H9 (cell line): ENCODE measurements around the gene LARP1. TPM values are rescaled to one million over a fixed set of nuclear protein-coding genes. Genes with fewer than 3 reads are reported as not detected.
A peak's percentile ranks its signal among the peaks of the same experiment; 100 is the strongest.

Experiments used
- DNase-seq: peaks from one replicate; pipeline ENCODE4 v3.0.0-alpha.2; 2017
- H2AFZ ChIP-seq: one replicate; pipeline ENCODE4 v1.6.1; 2013; ENCODE audit warnings: mild to moderate bottlenecking, low read length, control low read depth, moderate library complexity
- H2AK5ac ChIP-seq: 2 replicates; pipeline ENCODE4 v1.6.1; 2013; ENCODE audit warnings: low read length, control low read depth, mixed read lengths; ENCODE audit not compliant: insufficient read length
- H2BK120ac ChIP-seq: one replicate; pipeline ENCODE4 v1.6.1; 2013; ENCODE audit warnings: low read depth, mild to moderate bottlenecking, low read length, control low read depth, inconsistent platforms; ENCODE audit not compliant: poor library complexity, severe bottlenecking
- H2BK12ac ChIP-seq: 2 replicates; pipeline ENCODE4 v1.6.1; 2013; ENCODE audit warnings: low read length, control low read depth, mixed read lengths, low read depth; ENCODE audit not compliant: insufficient read length
- H2BK15ac ChIP-seq: 2 replicates; pipeline ENCODE4 v1.6.1; 2013; ENCODE audit warnings: low read depth, low read length, control low read depth
- H2BK20ac ChIP-seq: one replicate; pipeline ENCODE4 v1.6.1; 2013; ENCODE audit warnings: low read depth, mild to moderate bottlenecking, low read length, control low read depth, inconsistent platforms; ENCODE audit not compliant: poor library complexity, severe bottlenecking
- H2BK5ac ChIP-seq: 2 replicates; pipeline ENCODE4 v1.6.1; 2013; ENCODE audit warnings: low read length, control low read depth, mixed read lengths; ENCODE audit not compliant: insufficient read length
- H3K14ac ChIP-seq: 2 replicates; pipeline ENCODE4 v1.6.1; 2013; ENCODE audit warnings: low read length, control low read depth; ENCODE audit not compliant: insufficient read depth
- H3K18ac ChIP-seq: 2 replicates; pipeline ENCODE4 v1.6.1; 2013; ENCODE audit warnings: low read depth, mild to moderate bottlenecking, mixed read lengths, low read length, control low read depth; ENCODE audit not compliant: insufficient read length
- H3K23ac ChIP-seq: 2 replicates; pipeline ENCODE4 v1.6.1; 2013; ENCODE audit warnings: low read length, control low read depth, mixed read lengths, low read depth; ENCODE audit not compliant: insufficient read length
- H3K23me2 ChIP-seq: 2 replicates; pipeline ENCODE4 v1.6.1; 2013; ENCODE audit warnings: low read depth, mild to moderate bottlenecking, mixed read lengths, low read length, control low read depth; ENCODE audit not compliant: insufficient read length, poor library complexity, severe bottlenecking
- H3K27ac ChIP-seq: 2 replicates; pipeline ENCODE4 v1.5.1; 2013; ENCODE audit warnings: low read length, control low read depth, mixed read lengths, low read depth; ENCODE audit not compliant: insufficient read length
- H3K27me3 ChIP-seq: 2 replicates; pipeline ENCODE4 v1.6.1; 2013; ENCODE audit warnings: low read length, control low read depth, inconsistent platforms; ENCODE audit not compliant: insufficient read depth
- H3K4ac ChIP-seq: 2 replicates; pipeline ENCODE4 v1.6.1; 2013; ENCODE audit warnings: low read depth, mild to moderate bottlenecking, control low read depth, inconsistent platforms, low read length, moderate library complexity
- H3K4me1 ChIP-seq: 2 replicates; pipeline ENCODE4 v1.6.1; 2013; ENCODE audit warnings: low read length, control low read depth, inconsistent platforms; ENCODE audit not compliant: insufficient read depth
- H3K4me2 ChIP-seq: 2 replicates; pipeline ENCODE4 v1.6.1; 2013; ENCODE audit warnings: low read length, control low read depth, mixed read lengths; ENCODE audit not compliant: insufficient read length, insufficient read depth
- H3K56ac ChIP-seq: 2 replicates; pipeline ENCODE4 v1.6.1; 2013; ENCODE audit warnings: low read depth, mild to moderate bottlenecking, mixed read lengths, low read length, control low read depth; ENCODE audit not compliant: insufficient read length
- H3K79me1 ChIP-seq: 2 replicates; pipeline ENCODE4 v1.6.1; 2013; ENCODE audit warnings: low read depth, mild to moderate bottlenecking, moderate library complexity, low read length, control low read depth, inconsistent platforms; ENCODE audit not compliant: insufficient read depth, poor library complexity, severe bottlenecking
- H3K79me2 ChIP-seq: 2 replicates; pipeline ENCODE4 v1.6.1; 2013; ENCODE audit warnings: low read length, control low read depth, inconsistent platforms; ENCODE audit not compliant: insufficient read depth
- H3K9ac ChIP-seq: 2 replicates; pipeline ENCODE4 v1.6.1; 2013; ENCODE audit warnings: low read length, control low read depth, mixed read lengths; ENCODE audit not compliant: insufficient read length; ENCODE audit errors: extremely low read depth
- H3K9me3 ChIP-seq: one replicate; pipeline ENCODE4 v1.6.1; 2013; ENCODE audit warnings: low read depth, low read length, inconsistent platforms; ENCODE audit not compliant: control insufficient read depth
- H3T11ph ChIP-seq: one replicate; pipeline ENCODE4 v1.6.1; 2013; ENCODE audit warnings: mild to moderate bottlenecking, low read length, control low read depth, inconsistent platforms
- H4K20me1 ChIP-seq: one replicate; pipeline ENCODE4 v1.6.1; 2013; ENCODE audit not compliant: control insufficient read depth, insufficient read length, insufficient read depth
- H4K5ac ChIP-seq: 2 replicates; pipeline ENCODE4 v1.6.1; 2013; ENCODE audit warnings: low read depth, mild to moderate bottlenecking, mixed read lengths, low read length, control low read depth; ENCODE audit not compliant: insufficient read length
- H4K8ac ChIP-seq: replicated peaks from 2 replicates; pipeline ENCODE4 v1.6.1; 2013; ENCODE audit warnings: low read length, control low read depth, mixed read lengths, low read depth; ENCODE audit not compliant: insufficient read length
- H4K91ac ChIP-seq: 2 replicates; pipeline ENCODE4 v1.6.1; 2013; ENCODE audit warnings: low read depth, mild to moderate bottlenecking, moderate library complexity, mixed read lengths, low read length, control low read depth; ENCODE audit not compliant: insufficient read length
- H3K27ac Mint-ChIP-seq, 3 experiments: 2 replicates in 2 of 3; 3 replicates in 1 of 3; pipeline ENCODE4 v1.8.0; 2020 to 2021; ENCODE audit warnings: mixed read lengths in 3 of 3, mild to moderate bottlenecking in 1 of 3, moderate library complexity in 1 of 3
- H3K27me3 Mint-ChIP-seq: 2 replicates; pipeline ENCODE4 v1.8.0; 2021; ENCODE audit warnings: low read depth, mild to moderate bottlenecking, moderate library complexity, mixed read lengths
- H3K36me3 Mint-ChIP-seq, 3 experiments: 2 replicates in 2 of 3; 3 replicates in 1 of 3; pipeline ENCODE4 v1.8.0; 2020 to 2021; ENCODE audit warnings: low read depth in 3 of 3, mixed read lengths in 3 of 3; ENCODE audit not compliant: insufficient read depth in 1 of 3
- H3K4me1 Mint-ChIP-seq, 2 experiments: 2 replicates each; pipeline ENCODE4 v1.8.0; 2020; ENCODE audit warnings: mixed read lengths in 2 of 2
- H3K4me3 Mint-ChIP-seq, 2 experiments: 2 replicates in 1 of 2; 3 replicates in 1 of 2; pipeline ENCODE4 v1.8.0; 2020 to 2021; ENCODE audit warnings: mild to moderate bottlenecking in 2 of 2, mixed read lengths in 2 of 2, moderate library complexity in 1 of 2
- H3K9me3 Mint-ChIP-seq, 2 experiments: 2 replicates in 1 of 2; 3 replicates in 1 of 2; pipeline ENCODE4 v1.8.0; 2020; ENCODE audit warnings: mild to moderate bottlenecking in 2 of 2, mixed read lengths in 2 of 2, moderate library complexity in 1 of 2
- CTCF ChIP-seq: fragments of 200-600 bp; sonication (generic); conservative IDR thresholded peaks from 3 replicates; pipeline ENCODE4 v1.8.0; 2021; ENCODE audit warnings: antibody characterized with exemption, mild to moderate bottlenecking
- WGBS: extraction: QIAGEN DNeasy Blood & Tissue Kit; methylation state at CpG from one replicate; pipeline ENCODE4 v1.1.7; 2013; ENCODE audit warnings: missing lambda C conversion rate, low lambda C conversion rate, mixed read lengths; ENCODE audit not compliant: insufficient read length; ENCODE audit errors: extremely low coverage; 5-methylcytosine and 5-hydroxymethylcytosine counted together
- total RNA-seq: library from RNA; stranded (reverse); gene quantifications from 2 replicates; pipeline ENCODE4 v1.2.1, GENCODE V29; 2021

Gene LARP1
- total RNA-seq, 1 experiment from 2014 or later: 405 TPM

- no peak overlapping the region; the same call in 1 of the 2 replicates for H3K4ac ChIP-seq
- WGBS: no CpG with 5 or more reads among the region's 59 CpGs
Observed at GRCh38 chr5:154857530-154858296, 102.5 kb downstream of the LARP1 start.

More at GRCh38 chr5:154857530-154858296, 102.5 kb downstream of the LARP1 start:
- Histone ChIP-seq H2BK20ac (no peak overlapping the region), H4K8ac (no peak overlapping the region), H2BK15ac (no peak overlapping the region), H3K9ac (peak overlapping the region; percentile 94), H4K91ac (no peak overlapping the region), H3K14ac (peak overlapping the region; percentile 98), H3K27me3 (no peaks in the 10 kb centered on the region), H3K23me2 (peaks cover 19% of the 10 kb centered on the region), H3K79me1 (no peaks in the 10 kb centered on the region), H3K9me3 (no peaks in the 10 kb centered on the region), H3K4me2 (peak overlapping the region; percentile 97), H2AK5ac (no peak overlapping the region), H2BK5ac (peak overlapping the region; percentile 37), H3K27ac (peak overlapping the region; percentile 88), H2BK120ac (peak overlapping the region; percentile 94), H3T11ph (no peak overlapping the region), H3K79me2 (peaks cover 26% of the 10 kb centered on the region), H3K18ac (peak overlapping the region; percentile 98), H3K4me1 (peaks cover 9% of the 10 kb centered on the region), H4K20me1 (no peaks in the 10 kb centered on the region), H3K56ac (no peak overlapping the region), H4K5ac (peak overlapping the region; percentile 79), H2AFZ (no peak overlapping the region), H3K23ac (no peak overlapping the region), H2BK12ac (no peak overlapping the region)
- H3K27ac Mint-ChIP-seq: peak overlapping the region; percentile 100
- H3K27me3 Mint-ChIP-seq: no peaks in the 10 kb centered on the region
- peak; percentile 98 for DNase-seq
- no peaks in the 10 kb centered on the region for H3K9me3 Mint-ChIP-seq
- peak; percentile 26; the same call in 1 of the 3 replicates for TF ChIP-seq CTCF
- peaks cover 1 to 4% (median 4%) of the 10 kb centered on the region in 3 experiments; a peak in 6 of 7 replicates for H3K36me3 Mint-ChIP-seq
- peaks cover 24 to 26% of the 10 kb centered on the region in 2 experiments for H3K4me1 Mint-ChIP-seq
- H3K4me3 Mint-ChIP-seq: peak overlapping the region; percentile 87 to 95
